BE2C (cell line): ENCODE measurements around the gene MYO1F.

Experiments used
- DNase-seq: peaks from one replicate; pipeline ENCODE4 v3.0.0-alpha.2; 2020
- H3K27me3 ChIP-seq: fragments of 250-450 bp; sonication (Bioruptor Pico); 2 replicates; pipeline ENCODE4 v1.5.1; 2020; ENCODE audit warnings: mild to moderate bottlenecking
- H3K36me3 ChIP-seq: fragments of 250-450 bp; sonication (Bioruptor Pico); 2 replicates; pipeline ENCODE4 v1.5.1; 2020; ENCODE audit warnings: mild to moderate bottlenecking
- H3K4me1 ChIP-seq: fragments of 250-450 bp; sonication (Bioruptor Pico); 2 replicates; pipeline ENCODE4 v1.5.1; 2020
- H3K4me3 ChIP-seq: 2 replicates; pipeline ENCODE4 v1.5.1; 2011; ENCODE audit warnings: low read depth, low read length
- H3K9me3 ChIP-seq: fragments of 250-450 bp; sonication (Bioruptor Pico); 2 replicates; pipeline ENCODE4 v1.5.1; 2020
- CTCF ChIP-seq: IDR thresholded peaks from 2 replicates; pipeline ENCODE4 v1.5.1; 2012; ENCODE audit warnings: mild to moderate bottlenecking, low read depth, low read length

The MYO1F gene

DNA sequence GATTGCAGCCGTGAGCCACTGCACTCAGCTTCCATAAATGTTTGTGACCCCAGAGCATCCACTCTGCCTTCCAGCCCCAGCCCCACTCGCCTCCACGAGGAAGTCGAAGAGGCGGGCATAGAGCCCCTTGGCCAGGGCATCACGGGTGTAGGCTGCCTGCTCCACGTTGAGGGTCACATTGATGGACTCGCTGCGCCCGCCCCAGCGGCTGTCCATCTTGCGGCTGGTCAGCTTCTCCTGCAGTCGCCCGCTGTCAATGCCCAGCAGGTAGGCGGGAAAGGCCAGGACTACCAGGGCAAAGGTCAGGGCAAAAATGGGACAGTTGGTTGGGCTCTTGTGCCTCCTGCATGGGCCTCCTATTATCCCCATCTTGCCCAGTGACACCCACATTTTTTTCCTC lies 27.2 kb downstream of the MYO1F start:
- no peaks in the 10 kb centered on the region for H3K36me3 ChIP-seq
- no peak for TF ChIP-seq CTCF
- no peak for DNase-seq
- no peaks in the 10 kb centered on the region for H3K4me1 ChIP-seq
- no peaks in the 10 kb centered on the region for H3K9me3 ChIP-seq
- H3K27me3 ChIP-seq = no peaks in the 10 kb centered on the region
- no peak overlapping the region for H3K4me3 ChIP-seq

DNA sequence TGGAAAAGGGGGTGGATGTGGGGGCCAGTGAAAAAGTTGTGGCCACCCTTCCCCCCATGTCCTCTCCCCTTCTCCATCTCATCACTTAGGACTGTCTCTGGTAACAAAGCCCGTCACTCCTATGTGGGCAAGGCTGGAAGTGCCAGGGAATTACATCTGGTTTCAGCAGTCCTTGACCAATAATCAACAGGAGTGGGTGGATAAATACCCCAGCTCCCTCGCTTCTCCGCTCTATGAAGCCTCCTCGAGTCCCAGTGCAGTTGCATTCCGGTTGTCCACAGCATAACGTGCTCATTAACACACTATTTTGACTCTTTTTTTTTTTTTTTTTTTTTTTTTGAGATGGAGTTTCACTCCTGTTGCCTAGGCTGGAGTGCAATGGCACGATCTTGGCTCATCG lies 31.5 kb downstream of the MYO1F start:
- Histone ChIP-seq H3K36me3 (no peaks in the 10 kb centered on the region), H3K27me3 (no peaks in the 10 kb centered on the region), H3K4me1 (no peaks in the 10 kb centered on the region), H3K4me3 (no peak overlapping the region), H3K9me3 (no peaks in the 10 kb centered on the region)
- no peak for TF ChIP-seq CTCF
- no peak for DNase-seq

DNA sequence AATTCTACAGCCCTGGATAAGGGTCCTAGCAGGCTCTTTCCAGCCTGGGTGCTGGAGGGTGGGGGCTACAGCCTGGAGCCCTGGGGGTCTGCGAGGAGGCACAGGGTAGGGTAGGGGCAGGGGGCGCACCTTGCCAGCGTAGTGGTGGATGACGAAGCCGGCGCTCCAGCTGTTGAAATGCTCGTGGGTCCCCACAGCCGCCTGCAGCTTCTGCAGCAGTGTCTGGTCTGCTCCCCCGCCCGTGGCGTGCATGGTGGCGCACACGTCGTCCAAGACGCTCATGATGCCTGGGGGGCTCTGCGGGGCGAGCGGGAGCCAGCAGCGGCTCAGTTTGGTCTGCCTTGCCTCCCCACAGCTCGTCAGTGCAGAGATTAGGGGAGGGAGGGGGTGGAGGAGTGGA lies 33.1 kb downstream of the MYO1F start:
- Histone ChIP-seq H3K9me3 (no peaks in the 10 kb centered on the region), H3K27me3 (no peaks in the 10 kb centered on the region), H3K4me3 (no peak overlapping the region), H3K4me1 (no peaks in the 10 kb centered on the region), H3K36me3 (no peaks in the 10 kb centered on the region)
- TF ChIP-seq CTCF = no peak
- DNase-seq = no peak

- no peak for DNase-seq
- H3K4me3 ChIP-seq = no peak overlapping the region
- H3K4me1 ChIP-seq = no peaks in the 10 kb centered on the region
- no peaks in the 10 kb centered on the region for H3K9me3 ChIP-seq
- no peak for TF ChIP-seq CTCF
- no peaks in the 10 kb centered on the region for H3K27me3 ChIP-seq
- H3K36me3 ChIP-seq = no peaks in the 10 kb centered on the region
These were observed 37.6 kb downstream of the MYO1F start for GRCh38 chr19:8539621-8540149.

GRCh38 chr19:8537099-8537498 lies 40.1 kb downstream of the MYO1F start:
- Histone ChIP-seq H3K4me1 (no peaks in the 10 kb centered on the region), H3K27me3 (peaks cover 2% of the 10 kb centered on the region; the same call in 1 of the 2 replicates), H3K36me3 (no peaks in the 10 kb centered on the region), H3K4me3 (no peak overlapping the region), H3K9me3 (no peaks in the 10 kb centered on the region)
- no peak for TF ChIP-seq CTCF
- DNase-seq = no peak

DNA sequence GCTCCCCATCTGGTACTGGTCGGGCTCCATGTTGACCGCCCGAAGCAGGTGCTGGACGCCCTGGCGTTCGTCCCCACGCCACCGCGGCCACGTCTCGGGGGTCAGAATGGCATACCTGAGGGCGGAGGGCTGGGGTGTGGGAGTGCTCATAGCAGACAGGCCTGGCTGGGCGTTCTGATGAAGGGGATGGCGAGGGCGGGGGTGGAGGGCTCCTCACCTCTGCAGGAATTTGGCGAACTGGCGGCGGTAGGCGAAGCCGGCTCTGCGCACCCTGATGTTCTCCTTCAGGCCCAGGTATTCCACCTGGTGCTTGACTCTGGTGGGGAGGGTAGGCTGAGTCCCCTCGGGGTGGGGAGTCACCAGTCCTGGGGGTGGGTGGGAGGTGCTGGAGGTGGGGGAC lies 41.0 kb downstream of the MYO1F start:
- peaks cover 2% of the 10 kb centered on the region; the same call in 1 of the 2 replicates for H3K27me3 ChIP-seq
- H3K4me1 ChIP-seq = no peaks in the 10 kb centered on the region
- no peaks in the 10 kb centered on the region for H3K36me3 ChIP-seq
- no peak for DNase-seq
- no peaks in the 10 kb centered on the region for H3K9me3 ChIP-seq
- no peak overlapping the region for H3K4me3 ChIP-seq
- TF ChIP-seq CTCF = no peak
